GM21825 (cell line): ENCODE data around the gene ACY1.

Experiments
- ATAC-seq: cut with Tn5 transposase; IDR thresholded peaks from one replicate; pipeline ENCODE4 v1.9.1; 2021; ENCODE audit warnings: mild to moderate bottlenecking, moderate library complexity; ENCODE audit not compliant: unreplicated experiment

The ACY1 gene

DNA sequence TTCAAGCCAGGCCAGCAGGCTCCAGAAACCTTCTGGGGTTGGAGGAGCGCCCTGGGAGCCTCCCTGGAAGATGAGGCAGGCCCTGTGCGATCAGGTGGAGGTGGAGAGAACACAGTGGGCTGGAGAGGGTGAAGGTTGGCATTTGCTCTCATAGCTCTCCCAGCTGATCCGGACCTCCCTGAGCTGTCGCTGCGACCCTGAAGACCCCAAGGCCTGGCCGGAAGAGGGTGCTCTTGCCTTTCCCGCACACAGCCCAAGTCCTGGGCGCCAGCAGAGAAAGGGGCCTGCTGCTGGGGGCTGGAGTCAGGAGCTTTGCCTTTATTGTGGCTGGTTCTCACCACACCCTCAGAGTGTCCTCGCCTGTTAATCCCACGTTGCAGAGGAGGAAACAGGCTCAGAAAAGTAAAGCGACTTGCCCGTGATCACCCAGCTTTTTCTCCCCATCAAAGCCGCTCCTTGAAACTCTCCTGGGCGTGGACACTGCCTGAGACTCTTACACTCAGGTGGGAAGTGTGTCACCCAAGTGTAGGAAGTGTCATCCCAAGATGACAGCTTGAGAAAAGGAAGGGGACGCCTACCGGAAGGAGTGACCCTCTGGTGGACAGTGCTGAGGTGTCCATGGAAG is 20.9 kb downstream of the ACY1 start:
- ATAC-seq: no peak

DNA sequence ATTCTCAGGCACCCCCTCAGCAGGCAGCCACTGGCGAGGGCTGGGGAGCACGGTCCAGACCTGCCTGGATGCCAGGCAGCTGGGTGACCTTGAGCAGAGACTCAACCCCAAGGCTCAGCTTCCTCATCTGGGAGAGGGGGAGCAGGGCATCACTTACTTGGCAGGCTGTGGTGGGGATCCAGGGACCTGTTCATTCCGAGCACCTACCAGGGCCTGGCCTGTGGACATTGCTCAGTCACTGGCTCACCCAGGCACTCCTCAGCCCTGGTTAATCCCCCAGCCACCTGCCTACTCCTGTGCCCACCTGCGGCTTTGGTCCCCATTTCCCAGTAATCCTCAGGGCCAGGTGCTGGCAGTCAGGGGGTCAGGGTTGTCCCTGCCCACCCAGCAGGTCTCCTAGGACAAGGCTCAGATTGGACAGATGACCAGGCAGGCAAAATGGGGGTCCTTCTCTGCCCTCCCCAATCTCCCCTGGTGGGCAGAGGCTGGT is 21.6 kb downstream of the ACY1 start:
- no peak for ATAC-seq

DNA sequence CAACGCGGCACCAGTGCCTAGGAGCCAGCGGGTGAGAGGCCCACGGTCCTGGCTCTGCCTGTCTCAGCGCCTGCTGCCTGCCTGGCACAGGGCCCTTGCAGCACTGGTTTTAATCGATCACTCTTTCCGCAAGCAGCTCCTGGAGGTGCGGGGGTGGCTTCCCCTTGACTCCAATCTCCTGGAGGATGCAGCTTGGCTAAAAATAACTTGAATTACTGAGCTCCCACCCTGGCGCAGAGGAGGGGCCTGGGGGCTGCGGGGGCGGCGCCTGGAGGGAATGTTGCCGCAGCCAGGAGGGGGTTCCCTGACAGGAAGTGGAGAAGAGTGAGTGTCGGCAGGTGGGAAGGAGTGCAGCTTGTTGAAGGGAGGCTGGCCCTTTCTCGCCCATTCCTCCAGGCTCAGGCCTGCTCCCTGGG is 22.2 kb downstream of the ACY1 start:
- no peak for ATAC-seq

DNA sequence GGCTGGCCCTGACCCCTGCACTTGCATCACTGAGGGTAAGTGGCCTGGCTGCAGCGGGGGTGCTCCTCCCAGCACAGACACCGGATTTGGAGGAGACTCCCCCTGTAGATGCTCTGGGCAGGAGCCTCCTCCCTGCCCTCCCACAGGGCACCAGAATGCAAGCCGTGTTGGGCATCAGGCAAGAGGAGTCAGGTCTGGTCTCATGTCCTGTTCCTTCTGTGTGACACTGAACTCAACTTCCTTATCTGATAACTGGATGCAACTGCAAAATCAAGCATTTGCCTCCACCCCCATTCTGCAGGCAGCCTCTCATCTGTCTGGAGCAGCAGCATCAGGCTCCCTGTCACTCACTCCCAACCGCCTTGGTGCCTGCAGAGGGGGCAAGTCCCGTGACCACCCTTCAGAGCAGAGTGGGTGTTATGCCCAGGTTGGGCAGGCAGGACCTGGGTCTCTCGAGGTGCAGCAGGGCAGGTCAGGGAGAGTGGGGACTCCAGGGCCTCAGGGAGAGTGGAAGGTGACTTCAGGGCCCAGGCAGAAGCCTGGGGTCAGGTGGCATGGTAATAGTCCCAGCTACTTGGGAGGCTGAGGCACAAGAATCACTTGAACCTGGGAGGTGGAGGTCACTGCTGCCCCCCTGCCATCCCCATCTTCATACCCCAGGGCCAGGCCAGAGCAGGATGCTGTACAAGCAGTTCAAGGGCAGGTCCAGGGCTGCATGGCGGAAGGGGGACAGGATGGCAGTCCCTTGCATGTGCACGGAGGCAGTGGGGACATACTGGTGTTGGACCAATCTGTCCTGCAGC is 22.9 kb downstream of the ACY1 start:
- no peak for ATAC-seq

DNA sequence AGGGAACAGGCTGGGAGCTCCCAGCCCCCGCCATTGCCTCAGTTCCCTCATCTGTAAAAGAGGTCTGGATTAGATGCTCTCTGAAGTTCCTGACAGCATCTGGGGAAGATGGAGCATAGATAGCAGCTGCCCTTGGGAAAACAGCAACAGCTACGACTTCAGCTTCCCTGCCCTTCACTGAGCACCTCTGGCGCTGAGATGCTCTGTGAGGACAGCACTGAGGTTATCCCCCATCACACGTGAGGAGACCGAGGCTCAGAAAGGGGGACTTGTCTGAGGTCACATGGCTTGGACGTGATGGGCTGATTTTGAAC is 23.4 kb downstream of the ACY1 start:
- ATAC-seq: no peak

DNA sequence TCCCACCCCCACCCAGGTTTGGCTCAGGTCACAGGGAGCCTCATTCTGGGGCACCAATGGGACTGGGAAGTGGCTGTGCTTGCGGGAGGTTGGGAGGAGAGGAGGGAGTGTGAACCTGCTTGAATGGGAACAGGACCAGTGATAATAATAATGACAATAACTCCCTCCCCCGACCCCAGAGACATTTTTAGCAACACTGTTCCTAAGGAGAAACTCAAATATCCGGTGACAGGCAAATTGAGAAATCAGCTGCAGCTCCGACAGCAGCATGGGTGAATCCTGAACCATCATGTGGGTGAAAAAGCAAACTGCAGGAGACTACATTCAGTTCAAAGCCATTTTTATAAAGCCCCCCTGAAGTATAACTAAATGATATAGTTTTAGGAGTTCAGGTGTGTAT is 24.0 kb downstream of the ACY1 start:
- ATAC-seq: no peak

DNA sequence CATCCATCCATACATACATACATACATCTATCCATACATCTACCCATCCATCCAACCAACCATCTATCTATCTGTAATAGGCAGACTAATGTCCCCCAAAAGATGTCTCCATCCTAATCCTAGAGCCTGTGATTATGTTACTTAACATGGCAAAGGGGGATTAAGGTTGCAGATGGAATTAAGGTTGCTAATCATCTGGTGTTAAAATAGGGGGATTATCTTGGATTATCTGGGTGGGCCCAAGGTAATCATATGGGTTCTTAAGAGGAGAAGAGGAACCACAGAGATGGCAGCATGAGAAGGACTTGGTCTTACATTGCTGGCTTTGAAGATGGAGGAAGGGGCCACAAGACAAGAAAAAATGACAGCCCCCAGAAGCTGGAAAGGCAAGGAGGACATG is 27.1 kb downstream of the ACY1 start:
- ATAC-seq: no peak

DNA sequence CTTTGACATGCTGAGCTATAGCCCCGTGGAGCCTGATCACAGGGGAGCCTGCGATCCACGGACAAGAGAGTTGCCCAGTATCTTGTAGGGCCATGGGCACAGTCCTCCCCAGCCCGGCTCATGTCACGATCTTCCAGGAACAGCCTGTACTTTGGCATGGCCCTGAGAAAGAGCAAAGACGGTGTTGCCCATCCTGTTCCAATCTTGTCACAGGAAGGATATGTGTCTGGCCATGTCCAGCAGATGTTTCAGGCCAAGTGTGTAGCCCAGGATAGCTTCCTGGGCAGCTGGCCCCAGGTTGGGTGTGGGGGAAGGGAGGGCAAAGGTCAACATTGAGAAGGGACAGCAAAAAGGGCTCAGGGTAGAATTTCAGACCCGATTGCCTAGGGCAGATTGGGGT is 29.4 kb downstream of the ACY1 start:
- no peak for ATAC-seq

DNA sequence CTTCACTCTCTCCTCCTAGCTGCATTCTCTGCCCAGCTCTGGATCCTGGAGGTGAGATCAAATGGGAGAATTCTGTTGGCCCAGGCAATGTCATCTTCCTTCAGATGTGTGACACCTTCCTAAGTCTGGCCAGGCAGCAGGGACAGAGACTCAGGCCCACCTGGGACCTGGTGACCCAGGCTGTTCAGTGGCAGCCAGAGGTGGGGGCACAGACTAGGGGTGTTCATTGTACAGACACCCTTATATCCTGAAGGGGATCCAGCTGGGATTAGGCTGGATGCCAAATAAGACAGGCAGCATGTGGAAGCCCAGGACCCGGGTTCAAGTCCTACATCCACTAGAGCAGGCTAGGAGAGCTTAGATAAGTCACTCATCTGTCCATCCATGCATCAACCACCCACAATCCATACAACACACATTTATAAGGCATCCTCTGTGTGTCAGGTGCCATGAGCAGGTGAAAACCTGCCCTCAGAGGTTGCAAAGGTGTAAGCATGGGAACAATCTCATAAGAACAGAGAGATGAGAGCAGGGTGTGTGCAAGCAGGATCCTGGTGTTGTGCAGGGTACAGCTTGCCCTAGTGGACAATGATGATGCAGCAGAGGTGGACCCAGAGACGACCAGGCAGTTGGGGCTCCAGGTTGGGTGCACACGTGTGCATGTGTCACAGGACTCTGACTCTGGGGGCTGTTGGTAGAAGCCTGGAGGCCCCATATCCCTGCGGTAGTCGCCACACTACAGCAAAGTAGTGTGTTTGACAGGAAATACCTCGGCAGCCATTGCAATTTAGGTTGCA is 30.7 kb downstream of the ACY1 start:
- no peak for ATAC-seq

DNA sequence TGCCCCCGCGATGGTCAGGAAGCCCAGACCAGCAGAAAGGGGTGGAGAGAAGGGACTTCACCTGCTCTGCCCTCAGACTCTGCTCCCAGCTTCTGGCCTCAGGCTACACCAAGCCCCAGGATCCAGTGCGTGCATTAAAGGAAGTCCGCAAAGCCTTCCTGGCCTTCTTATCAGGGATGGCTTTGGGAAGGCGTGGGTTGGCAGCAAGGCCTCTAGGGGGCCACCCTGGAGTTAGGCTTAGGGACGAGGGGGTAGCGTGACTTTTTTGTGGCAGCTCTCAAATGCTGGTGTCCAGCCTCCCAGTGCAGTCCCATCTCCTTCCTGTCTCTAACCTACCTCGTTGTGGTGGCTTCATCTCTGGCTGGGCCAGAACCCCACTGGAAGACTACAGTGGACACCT is 31.3 kb downstream of the ACY1 start:
- ATAC-seq: no peak

DNA sequence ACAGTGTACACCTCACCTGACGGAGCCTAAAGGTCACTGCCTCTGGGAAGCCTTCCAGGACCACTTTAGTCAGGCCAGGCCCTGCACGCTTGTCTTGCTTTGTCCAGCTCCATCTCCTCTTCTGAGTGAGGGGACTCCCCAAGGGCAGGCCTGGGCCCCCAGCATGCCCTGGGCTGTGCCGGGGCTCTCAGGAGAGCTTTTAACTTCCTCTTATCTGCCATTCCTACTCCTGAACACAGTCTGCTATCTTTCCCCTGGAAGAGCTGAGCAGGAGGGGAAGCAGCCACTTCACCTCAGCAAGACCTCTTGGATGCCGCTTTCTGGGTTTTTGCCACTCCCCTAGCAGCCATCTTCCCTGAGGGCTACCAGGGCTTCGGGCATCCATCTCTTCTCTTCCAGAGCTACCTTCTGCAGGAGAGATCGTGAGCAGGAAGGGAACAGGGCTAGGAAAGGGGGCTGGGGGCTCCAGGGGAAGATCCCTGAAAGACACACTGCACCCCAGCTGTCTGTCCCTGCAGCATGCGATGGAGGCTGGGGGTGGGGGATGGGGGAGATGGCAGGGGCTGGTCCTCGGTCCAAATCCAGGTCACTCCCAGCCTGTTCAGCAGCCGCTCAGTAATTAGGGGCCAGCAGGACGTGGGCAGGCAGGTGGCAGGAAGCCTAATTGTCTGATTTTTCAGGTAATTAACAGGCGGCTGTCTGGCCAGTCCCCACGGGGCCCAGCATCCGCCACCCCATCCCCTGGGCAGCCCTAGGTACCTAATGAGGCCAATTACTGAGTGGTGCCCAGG is 32.3 kb downstream of the ACY1 start:
- no peak for ATAC-seq

DNA sequence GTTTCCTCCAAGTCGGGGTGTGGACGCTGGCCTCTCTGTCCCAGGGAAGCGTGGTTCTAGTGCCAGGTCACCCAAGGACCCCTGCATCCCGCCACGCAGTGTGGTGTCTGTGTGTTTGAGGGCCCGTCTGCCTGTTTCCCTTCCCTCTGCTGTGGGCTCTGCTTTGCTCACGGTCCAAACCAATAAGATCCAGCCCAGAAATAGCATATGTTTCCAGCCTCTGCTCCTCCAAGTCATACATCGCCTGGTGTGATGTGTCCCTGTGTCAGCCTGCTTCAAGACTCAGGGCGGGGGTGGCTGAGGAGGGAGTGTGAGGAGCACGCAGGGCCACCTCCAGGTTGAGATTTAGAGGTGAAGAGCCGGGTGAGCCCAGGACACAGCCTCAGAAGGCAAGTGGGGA is 34.3 kb downstream of the ACY1 start:
- ATAC-seq: no peak

DNA sequence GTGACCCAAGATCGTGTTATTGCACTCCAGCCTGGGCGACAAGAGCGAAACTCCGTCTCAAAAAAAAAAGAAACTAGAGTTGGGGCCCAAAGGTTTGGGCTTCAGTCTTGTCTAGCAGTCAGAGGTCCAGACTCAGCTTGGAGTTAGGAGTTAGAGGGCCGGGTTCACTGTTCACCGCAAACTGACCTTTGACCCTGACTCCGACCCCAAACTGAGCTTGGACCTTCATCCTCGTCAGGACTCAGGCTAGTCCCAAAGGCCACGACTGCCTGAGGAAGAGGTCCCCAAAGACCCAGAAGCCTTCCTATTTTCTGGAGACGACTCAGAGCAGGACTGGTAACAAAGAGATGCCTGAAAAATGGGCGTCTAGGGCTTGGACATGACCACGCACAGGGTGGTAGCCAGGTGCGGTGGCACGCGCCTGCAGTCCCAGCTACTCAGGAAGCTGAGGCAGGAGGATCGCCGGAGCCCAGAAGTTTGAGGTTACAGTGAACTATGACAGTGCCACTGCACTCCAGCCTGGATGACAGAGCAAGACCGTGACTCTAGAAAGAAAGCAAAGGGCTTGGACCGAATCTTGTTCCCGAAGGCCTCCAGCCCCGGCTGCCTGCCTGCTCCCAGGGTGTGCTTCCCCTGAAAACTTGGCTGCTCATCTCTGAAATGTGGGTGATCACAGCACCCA is 35.1 kb downstream of the ACY1 start:
- no peak for ATAC-seq

DNA sequence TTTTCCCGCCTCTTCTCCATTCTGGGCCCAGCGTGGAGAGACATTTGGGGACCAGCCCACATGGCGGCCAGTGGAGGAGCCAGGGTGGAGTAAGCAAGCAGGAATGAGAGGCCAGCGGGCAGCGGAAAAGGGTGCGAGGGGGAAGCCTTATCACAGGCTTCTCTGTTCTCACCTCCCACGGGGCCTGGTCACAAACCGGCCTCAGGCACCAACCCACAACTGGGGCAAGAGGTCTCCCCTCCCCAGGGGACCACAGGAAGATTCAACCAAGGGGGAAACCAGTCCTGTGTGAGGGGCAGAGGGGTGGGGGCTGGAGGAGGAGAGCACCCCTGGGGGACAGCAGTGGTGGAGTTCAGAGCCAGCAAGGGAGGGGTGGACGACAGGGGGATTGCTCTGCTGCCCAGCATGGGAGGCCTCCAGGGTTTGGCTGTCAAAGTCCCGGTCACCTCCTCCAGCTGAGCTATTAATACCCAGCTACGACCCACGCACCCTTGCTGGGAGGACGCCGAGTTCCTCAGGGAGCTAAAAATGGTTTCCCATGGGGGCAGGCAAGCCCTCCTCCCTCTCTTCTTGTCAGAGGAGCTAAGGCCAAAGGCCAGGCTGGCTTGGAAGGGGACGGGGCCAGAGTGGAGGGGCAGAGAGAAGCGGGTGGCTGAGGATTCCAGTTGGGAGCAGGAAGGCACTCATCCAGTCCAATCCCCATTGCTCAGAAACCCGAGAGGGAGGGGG is 36.2 kb downstream of the ACY1 start:
- ATAC-seq: no peak

DNA sequence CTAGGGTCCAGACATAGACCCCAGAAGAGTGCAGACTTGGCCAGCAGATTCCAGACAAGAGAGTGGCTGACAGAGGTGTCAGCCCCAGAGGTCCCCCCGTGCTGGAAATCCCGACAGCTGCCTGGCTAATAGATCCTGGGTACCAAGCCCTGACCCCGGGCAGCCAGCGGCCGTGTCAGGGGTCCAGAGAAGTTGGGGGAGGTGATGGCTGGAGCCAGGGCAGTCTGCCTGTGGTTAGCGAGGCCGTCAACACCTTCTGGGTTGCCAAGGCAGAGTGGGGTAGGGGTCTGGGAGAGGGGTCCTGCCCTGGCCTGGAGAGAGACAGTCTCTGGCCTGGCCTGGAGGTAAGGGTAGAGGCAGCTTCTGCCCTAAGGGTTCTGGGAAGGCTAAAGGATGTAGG is 37.5 kb downstream of the ACY1 start:
- ATAC-seq: no peak

DNA sequence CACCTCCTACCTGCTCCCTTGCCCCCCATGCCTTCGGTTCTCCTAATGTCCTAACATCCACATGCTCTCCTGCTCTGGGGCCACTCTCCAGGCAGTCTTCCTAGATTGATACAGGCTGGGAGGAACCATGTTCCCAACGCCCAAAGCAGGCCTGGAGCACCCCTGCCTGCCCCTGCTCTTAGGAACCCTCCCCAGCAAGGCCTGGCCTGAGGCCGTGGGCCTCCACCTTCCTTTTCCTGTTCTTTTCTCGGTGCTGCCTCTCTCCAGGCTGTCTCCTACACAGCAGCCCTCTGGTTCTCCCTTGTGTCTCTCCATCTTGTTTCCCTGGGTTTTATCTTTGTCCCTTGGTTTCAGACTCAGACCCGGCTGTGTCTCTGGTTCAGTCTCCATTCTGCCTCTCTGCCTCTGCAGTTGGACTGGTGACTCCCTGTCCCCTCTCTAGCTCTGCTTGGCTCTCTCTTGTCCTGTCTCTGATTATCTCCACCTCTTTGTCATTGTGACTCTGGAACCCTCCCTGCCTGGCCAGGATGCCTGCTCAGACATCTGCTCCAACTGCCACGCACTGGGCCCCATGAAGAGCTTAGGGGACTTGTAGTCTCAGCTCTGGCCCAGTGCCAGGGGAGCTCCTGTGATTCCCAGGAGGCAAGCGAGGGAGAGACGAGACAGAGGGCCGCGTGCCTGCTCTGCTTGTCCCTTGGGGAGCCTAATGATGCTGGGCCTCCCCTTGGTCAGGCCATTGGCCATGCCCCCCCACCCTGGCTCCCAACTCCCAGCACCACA is 38.3 kb downstream of the ACY1 start:
- no peak for ATAC-seq

DNA sequence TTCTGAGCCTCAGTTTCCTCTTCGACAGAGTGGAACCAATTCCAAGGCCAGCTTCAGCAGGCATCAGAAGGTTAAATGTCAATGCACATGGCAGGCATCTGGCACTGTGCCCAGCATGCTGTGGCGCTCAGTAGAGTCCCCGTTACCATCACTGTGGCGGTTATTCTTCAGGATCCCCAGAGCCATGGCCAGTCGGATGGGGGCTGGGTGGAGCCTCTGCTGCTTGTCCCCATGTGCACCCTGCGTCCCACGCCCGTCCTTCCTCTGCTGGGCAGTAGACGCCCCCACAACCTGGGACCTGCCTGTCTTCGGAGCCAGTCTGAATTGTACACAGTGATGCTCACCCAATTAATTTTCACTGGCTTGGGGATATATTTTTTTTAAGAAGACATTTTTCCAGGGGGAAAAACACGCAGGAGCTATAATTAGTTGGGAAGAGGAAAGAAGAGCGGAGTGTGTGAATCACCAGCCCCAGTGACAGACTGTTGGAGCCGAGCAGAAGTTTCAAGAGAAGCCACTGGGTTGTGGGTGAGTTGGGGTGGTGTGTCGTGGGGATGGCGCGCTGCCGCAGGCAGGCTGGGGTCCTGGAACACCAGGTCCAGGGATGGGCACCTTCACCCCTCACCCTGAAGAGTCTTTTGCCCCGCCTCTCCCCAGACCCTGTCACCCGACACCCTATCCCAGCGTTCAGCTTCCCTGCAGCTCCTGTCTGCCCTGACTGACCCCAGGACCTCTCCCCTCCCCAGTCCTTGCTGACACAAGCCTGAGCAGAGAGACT is 39.2 kb downstream of the ACY1 start:
- no peak for ATAC-seq

DNA sequence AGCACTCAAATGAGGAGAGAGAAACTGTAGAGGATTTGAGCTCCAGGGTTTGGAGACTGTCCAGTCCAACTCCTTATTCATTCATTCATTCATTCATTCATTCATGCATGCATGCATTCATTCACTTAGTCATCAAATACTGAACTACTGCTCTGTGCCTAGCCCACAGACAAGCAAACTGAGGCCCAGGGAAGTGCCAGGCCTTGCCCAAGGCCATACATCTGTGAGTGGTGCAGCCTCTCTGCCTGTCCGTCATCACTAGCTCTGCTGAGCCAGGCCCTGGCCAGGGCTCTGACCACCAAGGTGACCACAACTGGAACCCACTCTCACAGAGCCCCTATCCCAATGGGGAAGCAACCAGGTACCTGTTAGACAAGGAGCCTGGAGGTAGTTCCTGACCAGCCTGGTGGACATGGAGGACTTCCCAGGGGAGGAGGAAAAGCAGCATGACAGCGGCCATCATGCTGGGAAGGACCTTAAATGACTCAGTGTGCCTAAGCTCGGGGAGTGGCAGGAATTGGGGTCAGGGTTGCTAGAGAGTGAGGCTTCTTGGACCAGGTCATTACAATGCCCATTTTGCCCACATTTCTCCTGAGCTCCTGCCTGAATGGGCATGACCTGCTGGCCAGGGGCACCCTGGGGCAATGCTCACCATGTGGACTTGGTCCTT is 39.9 kb downstream of the ACY1 start:
- ATAC-seq: no peak
